Osteocyte (in vitro differentiated cells): ENCODE results near the gene PI4KA. TPM values are rescaled to one million over a fixed set of nuclear protein-coding genes. Genes with fewer than 3 reads are reported as not detected.
"Not testable (repeated sequence)": the region's sequence is repeated elsewhere in the genome, so short reads cannot be mapped to it uniquely, and the experiment has no call there.

Experiments
- DNase-seq: peaks from one replicate; pipeline ENCODE4 v3.0.0; 2021; ENCODE audit warnings: mixed read lengths; ENCODE audit not compliant: unreplicated experiment; ENCODE audit errors: extremely low spot score
- H3K27ac Mint-ChIP-seq: one replicate; pipeline ENCODE4 v1.8.0; 2021; ENCODE audit warnings: mild to moderate bottlenecking, mixed read lengths; ENCODE audit not compliant: unreplicated experiment
- H3K27me3 Mint-ChIP-seq: one replicate; pipeline ENCODE4 v1.8.0; 2021; ENCODE audit warnings: mixed read lengths; ENCODE audit not compliant: unreplicated experiment
- H3K36me3 Mint-ChIP-seq: one replicate; pipeline ENCODE4 v1.8.0; 2021; ENCODE audit warnings: mixed read lengths; ENCODE audit not compliant: unreplicated experiment
- H3K4me1 Mint-ChIP-seq: one replicate; pipeline ENCODE4 v1.8.0; 2021; ENCODE audit warnings: mixed read lengths; ENCODE audit not compliant: unreplicated experiment
- H3K4me3 Mint-ChIP-seq: one replicate; pipeline ENCODE4 v1.8.0; 2021; ENCODE audit warnings: mild to moderate bottlenecking, moderate library complexity, mixed read lengths; ENCODE audit not compliant: unreplicated experiment
- H3K9me3 Mint-ChIP-seq: one replicate; pipeline ENCODE4 v1.8.0; 2021; ENCODE audit warnings: mixed read lengths; ENCODE audit not compliant: unreplicated experiment
- CTCF ChIP-seq: fragments of 200-600 bp; sonication (generic); IDR thresholded peaks from 2 replicates; pipeline ENCODE4 v1.5.0; 2021; ENCODE audit warnings: antibody characterized with exemption, mild to moderate bottlenecking, moderate library complexity
- total RNA-seq: library from RNA; stranded (reverse); gene quantifications from 2 replicates; pipeline ENCODE4 v1.2.1, GENCODE V29; 2021

The PI4KA gene
- total RNA-seq, 1 donor from 2014 or later: 108 TPM

- Mint-ChIP-seq H3K4me1 (no peaks in the 10 kb centered on the region), H3K27ac (no peak overlapping the region), H3K36me3 (peaks cover 19% of the 10 kb centered on the region), H3K9me3 (no peaks in the 10 kb centered on the region), H3K4me3 (no peak overlapping the region), H3K27me3 (no peaks in the 10 kb centered on the region)
- no peak for TF ChIP-seq CTCF
- DNase-seq: no peak
These were observed 137.0 kb downstream of the PI4KA start for GRCh38 chr22:20721409-20722218.

- Mint-ChIP-seq H3K36me3 (peaks cover 19% of the 10 kb centered on the region), H3K9me3 (no peaks in the 10 kb centered on the region), H3K4me1 (no peaks in the 10 kb centered on the region), H3K27ac (no peak overlapping the region), H3K27me3 (no peaks in the 10 kb centered on the region), H3K4me3 (no peak overlapping the region)
- no peak for DNase-seq
- no peak for TF ChIP-seq CTCF
These were observed 137.8 kb downstream of the PI4KA start for GRCh38 chr22:20720692-20721408.

GRCh38 chr22:20718727-20719126 is 139.9 kb downstream of the PI4KA start:
- not testable (repeated sequence) for H3K27ac Mint-ChIP-seq, H3K9me3 Mint-ChIP-seq, H3K27me3 Mint-ChIP-seq, H3K4me1 Mint-ChIP-seq, H3K4me3 Mint-ChIP-seq, DNase-seq
- peaks cover 17% of the 10 kb centered on the region for H3K36me3 Mint-ChIP-seq

GRCh38 chr22:20717981-20718380 is 140.6 kb downstream of the PI4KA start:
- not testable (repeated sequence) for H3K9me3 Mint-ChIP-seq

GRCh38 chr22:20717213-20717866 is 141.3 kb downstream of the PI4KA start:
- not testable (repeated sequence) for DNase-seq, H3K4me1 Mint-ChIP-seq, H3K9me3 Mint-ChIP-seq, H3K27ac Mint-ChIP-seq, H3K27me3 Mint-ChIP-seq, H3K4me3 Mint-ChIP-seq
- H3K36me3 Mint-ChIP-seq: peaks cover 14% of the 10 kb centered on the region

More at GRCh38 chr22:20717981-20718380, 140.6 kb downstream of the PI4KA start:
- not testable (repeated sequence) for H3K4me1 Mint-ChIP-seq, H3K27me3 Mint-ChIP-seq, DNase-seq, H3K27ac Mint-ChIP-seq, H3K4me3 Mint-ChIP-seq
- H3K36me3 Mint-ChIP-seq: peaks cover 17% of the 10 kb centered on the region

- not testable (repeated sequence) for H3K4me1 Mint-ChIP-seq, DNase-seq, H3K4me3 Mint-ChIP-seq, H3K27ac Mint-ChIP-seq, H3K9me3 Mint-ChIP-seq, H3K27me3 Mint-ChIP-seq, H3K36me3 Mint-ChIP-seq
These were observed 145.5 kb downstream of the PI4KA start for GRCh38 chr22:20713116-20713515.

DNA sequence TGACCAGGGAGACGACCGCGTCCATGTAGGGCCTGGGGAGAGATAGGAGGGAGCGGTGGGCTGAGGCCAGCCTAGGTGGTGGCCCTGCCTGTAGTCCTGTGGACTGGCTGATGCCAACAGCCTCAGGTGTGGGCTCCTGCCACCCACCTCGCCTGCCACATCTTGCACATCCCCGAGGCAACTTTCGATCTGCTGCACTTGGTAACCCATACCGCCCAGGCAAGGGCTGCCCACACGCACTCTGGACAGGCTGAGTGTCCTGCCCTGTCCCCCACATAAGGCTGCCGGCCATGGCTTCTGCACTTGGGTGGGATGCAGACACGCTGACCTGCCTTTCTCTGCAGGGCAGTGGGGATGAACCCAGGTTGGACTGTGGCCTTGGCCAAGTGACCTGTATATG is 148.6 kb downstream of the PI4KA start:
- not testable (repeated sequence) for H3K27me3 Mint-ChIP-seq, DNase-seq, H3K9me3 Mint-ChIP-seq, H3K36me3 Mint-ChIP-seq, H3K4me3 Mint-ChIP-seq, H3K4me1 Mint-ChIP-seq, H3K27ac Mint-ChIP-seq

DNA sequence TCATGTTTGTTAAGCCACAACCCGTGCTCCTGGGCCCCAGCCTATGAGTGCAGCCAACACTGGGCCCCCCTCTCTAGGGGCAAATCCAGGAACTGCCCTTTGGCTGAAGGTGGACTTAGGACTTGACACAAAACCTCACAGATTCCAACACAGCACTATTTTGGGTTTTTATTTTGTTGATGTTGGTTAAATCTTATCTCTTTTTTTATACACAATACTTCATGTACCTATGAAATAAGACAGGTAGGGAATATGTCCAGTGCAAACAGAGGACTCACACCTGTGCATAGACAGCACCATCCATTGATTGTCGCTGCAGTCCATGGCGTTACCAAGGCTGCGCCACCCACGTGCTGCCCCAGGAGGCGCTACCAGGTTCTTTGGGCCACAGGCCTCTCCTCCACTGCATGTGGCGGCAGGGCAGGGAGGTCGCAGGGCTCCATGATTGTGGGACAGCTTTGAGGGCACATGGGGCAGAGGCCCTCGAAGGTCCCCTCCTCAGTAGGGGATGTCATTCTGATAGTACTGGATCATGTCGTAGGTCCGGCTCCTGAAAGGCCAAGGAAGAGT is 151.0 kb downstream of the PI4KA start:
- not testable (repeated sequence) for H3K27ac Mint-ChIP-seq, H3K36me3 Mint-ChIP-seq, H3K27me3 Mint-ChIP-seq, H3K4me3 Mint-ChIP-seq, H3K4me1 Mint-ChIP-seq, DNase-seq, H3K9me3 Mint-ChIP-seq

- not testable (repeated sequence) for H3K27me3 Mint-ChIP-seq, DNase-seq, H3K9me3 Mint-ChIP-seq, H3K36me3 Mint-ChIP-seq, H3K27ac Mint-ChIP-seq
- Mint-ChIP-seq H3K4me1 (peaks cover 10% of the 10 kb centered on the region), H3K4me3 (peak overlapping the region; percentile 60)
These were observed 154.6 kb downstream of the PI4KA start for GRCh38 chr22:20703816-20704609.
